Cerebellar nuclear complex (tissue), 1 donor: ENCODE measurements around the gene MISP.

Source experiments
- DNase-seq, 2 experiments: peaks; one replicate each; lab custom pipeline; 2025; lab: John Stamatoyannopoulos, UW

The MISP gene

DNA sequence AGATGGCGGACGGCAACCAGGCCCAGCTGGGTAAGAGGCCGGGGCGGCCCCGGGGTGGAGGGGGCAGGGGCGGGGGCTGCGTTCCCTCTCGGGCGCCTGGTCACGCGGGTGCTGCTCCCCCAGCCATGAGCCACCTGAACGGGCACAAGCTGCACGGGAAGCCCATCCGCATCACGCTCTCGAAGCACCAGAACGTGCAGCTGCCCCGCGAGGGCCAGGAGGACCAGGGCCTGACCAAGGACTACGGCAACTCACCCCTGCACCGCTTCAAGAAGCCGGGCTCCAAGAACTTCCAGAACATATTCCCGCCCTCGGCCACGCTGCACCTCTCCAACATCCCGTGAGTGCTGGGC, 57.5 kb downstream of the MISP start:
- no peak for DNase-seq

DNA sequence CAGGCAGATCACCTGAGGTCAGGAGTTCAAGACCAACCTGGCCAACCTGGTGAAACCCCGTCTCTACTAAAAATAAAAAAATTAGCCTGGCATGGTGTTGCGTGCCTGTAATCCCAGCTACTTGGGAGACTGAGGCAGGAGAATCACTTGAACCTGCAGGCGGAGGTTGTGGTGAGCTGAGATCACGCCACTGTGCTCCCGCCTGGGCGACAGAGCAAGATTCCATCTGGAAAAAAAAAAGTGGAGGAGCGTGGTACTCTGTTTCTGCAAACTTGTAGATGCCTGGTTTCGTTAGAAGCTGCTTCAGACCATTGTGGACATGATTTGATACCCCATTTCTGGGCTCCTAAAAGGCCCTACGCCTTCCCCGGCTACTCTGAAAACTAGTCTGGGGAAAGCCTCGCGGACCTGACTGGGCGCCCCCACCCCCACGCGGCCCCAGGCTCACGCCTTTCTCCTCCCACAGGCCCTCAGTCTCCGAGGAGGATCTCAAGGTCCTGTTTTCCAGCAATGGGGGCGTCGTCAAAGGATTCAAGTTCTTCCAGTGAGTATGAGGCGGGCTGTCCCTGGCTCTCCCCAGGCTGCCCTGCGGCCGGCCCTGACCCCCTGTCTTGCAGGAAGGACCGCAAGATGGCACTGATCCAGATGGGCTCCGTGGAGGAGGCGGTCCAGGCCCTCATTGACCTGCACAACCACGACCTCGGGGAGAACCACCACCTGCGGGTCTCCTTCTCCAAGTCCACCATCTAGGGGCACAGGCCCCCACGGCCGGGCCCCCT, 59.4 kb downstream of the MISP start:
- no peak for DNase-seq

DNA sequence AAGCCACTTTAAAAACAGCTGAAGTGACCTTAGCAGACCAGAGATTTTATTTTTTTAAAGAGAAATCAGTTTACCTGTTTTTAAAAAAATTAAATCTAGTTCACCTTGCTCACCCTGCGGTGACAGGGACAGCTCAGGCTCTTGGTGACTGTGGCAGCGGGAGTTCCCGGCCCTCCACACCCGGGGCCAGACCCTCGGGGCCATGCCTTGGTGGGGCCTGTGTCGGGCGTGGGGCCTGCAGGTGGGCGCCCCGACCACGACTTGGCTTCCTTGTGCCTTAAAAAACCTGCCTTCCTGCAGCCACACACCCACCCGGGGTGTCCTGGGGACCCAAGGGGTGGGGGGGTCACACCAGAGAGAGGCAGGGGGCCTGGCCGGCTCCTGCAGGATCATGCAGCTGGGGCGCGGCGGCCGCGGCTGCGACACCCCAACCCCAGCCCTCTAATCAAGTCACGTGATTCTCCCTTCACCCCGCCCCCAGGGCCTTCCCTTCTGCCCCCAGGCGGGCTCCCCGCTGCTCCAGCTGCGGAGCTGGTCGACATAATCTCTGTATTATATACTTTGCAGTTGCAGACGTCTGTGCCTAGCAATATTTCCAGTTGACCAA, 60.1 kb downstream of the MISP start:
- DNase-seq = no peak

DNA sequence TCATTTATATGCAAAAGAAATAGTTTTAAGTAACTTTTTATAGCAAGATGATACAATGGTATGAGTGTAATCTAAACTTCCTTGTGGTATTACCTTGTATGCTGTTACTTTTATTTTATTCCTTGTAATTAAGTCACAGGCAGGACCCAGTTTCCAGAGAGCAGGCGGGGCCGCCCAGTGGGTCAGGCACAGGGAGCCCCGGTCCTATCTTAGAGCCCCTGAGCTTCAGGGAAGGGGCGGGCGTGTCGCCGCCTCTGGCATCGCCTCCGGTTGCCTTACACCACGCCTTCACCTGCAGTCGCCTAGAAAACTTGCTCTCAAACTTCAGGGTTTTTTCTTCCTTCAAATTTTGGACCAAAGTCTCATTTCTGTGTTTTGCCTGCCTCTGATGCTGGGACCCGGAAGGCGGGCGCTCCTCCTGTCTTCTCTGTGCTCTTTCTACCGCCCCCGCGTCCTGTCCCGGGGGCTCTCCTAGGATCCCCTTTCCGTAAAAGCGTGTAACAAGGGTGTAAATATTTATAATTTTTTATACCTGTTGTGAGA, 60.7 kb downstream of the MISP start:
- no peak for DNase-seq

DNA sequence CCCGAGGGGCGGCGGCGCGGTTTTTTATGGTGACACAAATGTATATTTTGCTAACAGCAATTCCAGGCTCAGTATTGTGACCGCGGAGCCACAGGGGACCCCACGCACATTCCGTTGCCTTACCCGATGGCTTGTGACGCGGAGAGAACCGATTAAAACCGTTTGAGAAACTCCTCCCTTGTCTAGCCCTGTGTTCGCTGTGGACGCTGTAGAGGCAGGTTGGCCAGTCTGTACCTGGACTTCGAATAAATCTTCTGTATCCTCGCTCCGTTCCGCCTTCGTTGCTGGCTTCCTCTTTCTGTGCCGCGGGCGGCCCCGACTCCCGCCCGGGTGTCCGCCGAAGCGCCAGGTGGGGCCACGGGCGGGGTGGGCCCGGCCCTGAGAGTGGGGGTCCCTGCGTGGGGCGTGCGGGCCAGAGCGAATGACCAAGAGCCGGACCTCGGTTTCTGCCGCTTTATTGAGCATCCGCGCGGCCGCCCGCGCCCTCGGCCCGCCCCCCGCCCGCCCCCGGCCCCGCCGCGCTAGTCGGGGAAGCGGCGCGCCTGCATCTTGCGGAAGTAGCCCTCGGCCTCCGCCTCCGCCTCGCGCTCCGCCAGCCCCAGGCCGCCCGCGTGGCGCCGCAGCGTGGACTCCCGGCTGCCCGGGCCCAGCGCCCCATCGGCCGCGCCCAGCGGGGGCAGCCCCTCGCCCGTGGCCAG, 61.3 kb downstream of the MISP start:
- no peak for DNase-seq

DNA sequence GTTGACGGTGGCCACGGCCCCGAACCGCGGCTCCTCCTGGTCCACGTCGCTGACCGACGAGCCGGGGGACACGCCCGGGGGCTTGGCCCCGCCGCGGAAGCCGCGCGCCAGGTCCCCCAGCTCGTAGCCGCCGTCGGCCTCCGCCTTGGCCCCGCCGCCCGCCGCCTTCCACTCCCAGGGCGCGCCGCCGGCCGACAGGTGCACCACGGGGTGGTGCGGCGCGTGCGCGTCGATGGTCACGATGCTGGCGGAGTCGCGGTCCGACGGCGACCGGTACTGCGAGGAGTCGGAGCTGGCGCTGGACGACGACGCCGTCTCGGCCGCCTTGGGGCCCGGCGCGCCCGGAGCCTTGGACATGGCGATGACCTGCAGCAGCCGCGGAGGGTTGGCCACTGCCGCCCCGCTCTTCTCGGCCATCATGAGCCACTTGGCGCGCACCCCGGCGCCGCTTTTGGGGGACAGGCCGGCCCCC, 61.9 kb downstream of the MISP start:
- DNase-seq = no peak

DNA sequence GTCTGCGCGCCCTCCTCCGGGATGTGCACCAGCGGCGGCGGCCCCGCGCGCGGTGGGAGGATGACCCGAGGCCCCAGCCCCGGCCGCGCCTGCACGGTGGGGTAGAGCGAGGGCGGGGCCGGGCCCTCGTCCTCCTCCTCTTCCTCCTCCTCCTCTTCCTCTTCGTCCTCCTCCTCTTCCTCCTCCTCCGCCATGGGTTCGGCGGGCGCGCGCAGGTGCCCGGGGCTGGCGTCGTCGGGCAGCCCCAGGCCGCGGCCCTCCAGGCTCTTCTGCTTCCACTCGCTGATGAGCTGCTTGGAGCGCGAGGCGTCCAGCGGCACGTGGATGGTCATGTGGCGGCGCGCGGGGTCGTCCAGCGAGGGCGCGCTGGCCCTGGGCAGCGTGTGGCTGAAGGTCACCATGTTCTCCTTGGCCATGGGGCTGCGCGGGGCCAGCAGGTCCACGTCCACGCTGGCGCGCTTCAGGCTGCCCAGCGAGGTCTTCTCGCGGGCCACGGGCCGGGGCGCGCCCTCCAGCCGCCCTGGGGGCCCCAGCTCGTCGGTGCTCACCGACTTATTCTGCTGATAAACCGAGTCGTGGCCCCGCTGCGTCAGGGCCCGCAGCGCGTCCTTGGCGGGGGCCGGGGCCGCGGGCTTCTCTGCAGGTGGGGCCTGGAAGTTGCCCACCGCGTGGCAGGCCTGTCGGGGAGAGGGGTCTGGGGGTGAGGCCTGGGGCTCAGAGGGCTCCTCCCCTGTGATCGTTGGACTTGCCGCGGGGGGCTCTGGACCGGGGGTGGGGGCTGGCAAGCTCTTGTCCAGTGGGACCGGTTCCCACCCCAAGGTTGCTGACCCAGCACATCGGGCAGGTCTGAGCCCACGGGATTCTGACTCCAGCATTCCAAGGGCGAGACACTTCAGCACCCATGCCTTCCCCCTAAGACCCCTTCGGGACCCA, 62.6 kb downstream of the MISP start:
- DNase-seq = no peak
